Ishikawa (cell line): ENCODE data around the gene GRIK1.

Experiments
- CREB1 ChIP-seq: IDR thresholded peaks from 2 replicates; pipeline ENCODE4 v1.6.1; 2012; ENCODE audit warnings: low read depth
- EGR1 ChIP-seq: IDR thresholded peaks from 2 replicates; pipeline ENCODE4 v1.6.1; 2012
- EP300 ChIP-seq: IDR thresholded peaks from 2 replicates; pipeline ENCODE4 v1.6.1; 2012; ENCODE audit warnings: borderline replicate concordance
- NFIC ChIP-seq: IDR thresholded peaks from 2 replicates; pipeline ENCODE4 v1.6.1; 2012
- RAD21 ChIP-seq: IDR thresholded peaks from 2 replicates; pipeline ENCODE4 v1.6.1; 2012; ENCODE audit warnings: low read depth
- TAF1 ChIP-seq: IDR thresholded peaks from 2 replicates; pipeline ENCODE4 v1.6.1; 2012; ENCODE audit warnings: low read depth, mild to moderate bottlenecking
- USF1 ChIP-seq: IDR thresholded peaks from 2 replicates; pipeline ENCODE4 v1.6.1; 2012

- TF ChIP-seq TAF1 (no peak), RAD21 (no peak), USF1 (no peak), NFIC (no peak), EP300 (no peak), CREB1 (no peak), EGR1 (no peak)
Observed at GRCh38 chr21:29867796-29868195, 72.0 kb downstream of the GRIK1 start.
